ENCODE data around the gene WNT7B.

The WNT7B gene

GRCh38 chr22:45934659-45935341, 42.2 kb downstream of the WNT7B start:
- DNase-seq (ENCODE audit: low read depth) = peak; percentile 99
- peak overlapping the region; percentile 16 for H3K4me3 ChIP-seq (ENCODE audit: low read length)

GRCh38 chr22:45934168-45934564, 42.8 kb downstream of the WNT7B start:
- TF ChIP-seq CTCF (IDR thresholded peaks at IDR 0.05; ENCODE audit: insufficient read depth, low read depth, low read length, missing control alignments) = no peak
- H3K4me3 ChIP-seq (ENCODE audit: low read length) = no peak overlapping the region
- DNase-seq (ENCODE audit: low read depth) = no peak

More at GRCh38 chr22:45934659-45935341, 42.2 kb downstream of the WNT7B start:
- no peak for TF ChIP-seq CTCF (IDR thresholded peaks at IDR 0.05; ENCODE audit: insufficient read depth, low read depth, low read length, missing control alignments)

- no peak for TF ChIP-seq CTCF (IDR thresholded peaks at IDR 0.05; ENCODE audit: insufficient read depth, low read depth, low read length, missing control alignments)
- DNase-seq (ENCODE audit: low read depth) = no peak
Measured at GRCh38 chr22:45933506-45934167, 43.3 kb downstream of the WNT7B start.

GRCh38 chr22:45932071-45932470, 44.9 kb downstream of the WNT7B start:
- DNase-seq (ENCODE audit: low read depth) = no peak
- H3K4me3 ChIP-seq (ENCODE audit: low read length) = no peak overlapping the region
- TF ChIP-seq CTCF (IDR thresholded peaks at IDR 0.05; ENCODE audit: insufficient read depth, low read depth, low read length, missing control alignments) = no peak

More at GRCh38 chr22:45933506-45934167, 43.3 kb downstream of the WNT7B start:
- no peak overlapping the region for H3K4me3 ChIP-seq (ENCODE audit: low read length)

GRCh38 chr22:45931042-45931441, 45.9 kb downstream of the WNT7B start:
- no peak for TF ChIP-seq CTCF (IDR thresholded peaks at IDR 0.05; ENCODE audit: insufficient read depth, low read depth, low read length, missing control alignments)
- H3K4me3 ChIP-seq (ENCODE audit: low read length) = no peak overlapping the region
- DNase-seq (ENCODE audit: low read depth) = no peak

- H3K4me3 ChIP-seq (ENCODE audit: low read length) = no peak overlapping the region
- DNase-seq (ENCODE audit: low read depth) = no peak
- TF ChIP-seq CTCF (IDR thresholded peaks at IDR 0.05; ENCODE audit: insufficient read depth, low read depth, low read length, missing control alignments) = no peak
Measured at GRCh38 chr22:45930324-45930723, 46.6 kb downstream of the WNT7B start.

Data from epithelial cell of esophagus (primary cell).